GM12873 (cell line): ENCODE measurements around the gene ANKRD45.

Experiments used
- CTCF ChIP-seq: IDR thresholded peaks from 2 replicates; pipeline ENCODE4 v1.5.1; 2012; ENCODE audit warnings: low read depth, mild to moderate bottlenecking, moderate library complexity, low read length, control low read depth; ENCODE audit not compliant: insufficient read depth; ENCODE audit errors: missing control alignments

ANKRD45 gene

GRCh38 chr1:173669491-173669941, at the start of gene ANKRD45:
TSS of gene ANKRD45 (minus strand) at chr1:173669851. CDS start at chr1:173659418, 10,433 bp downstream.
- TF ChIP-seq CTCF, result no peak

GRCh38 chr1:173717238-173717637, 47.6 kb upstream of the ANKRD45 start:
- TF ChIP-seq CTCF, result no peak

GRCh38 chr1:173715538-173715844, 45.8 kb upstream of the ANKRD45 start:
- no peak for TF ChIP-seq CTCF

- TF ChIP-seq CTCF, result peak; percentile 16
Observed at GRCh38 chr1:173714759-173715537, 45.3 kb upstream of the ANKRD45 start, which contains the start of gene KLHL20. TSS of gene KLHL20 (plus strand) at chr1:173714981. CDS start at chr1:173716044, 1,063 bp downstream.

GRCh38 chr1:173714441-173714758, 44.7 kb upstream of the ANKRD45 start:
- no peak for TF ChIP-seq CTCF

GRCh38 chr1:173708787-173709186, 39.1 kb upstream of the ANKRD45 start:
- no peak for TF ChIP-seq CTCF

- TF ChIP-seq CTCF, result no peak
Observed at GRCh38 chr1:173705117-173705516, 35.5 kb upstream of the ANKRD45 start.
